SU-DHL-6 (cell line): ENCODE results near the gene TMEM229B.

Experiments
- H2AFZ ChIP-seq: fragments of 200-600 bp; sonication (generic); 2 replicates; pipeline ENCODE4 v1.6.1; 2014; ENCODE audit warnings: low read depth, mild to moderate bottlenecking, moderate library complexity, mixed read lengths, antibody characterized with exemption, low read length; ENCODE audit not compliant: severe bottlenecking
- H3F3A ChIP-seq: fragments of 200-600 bp; shearing (Covaris generic); 2 replicates; pipeline ENCODE4 v1.6.0; 2016; ENCODE audit warnings: antibody characterized with exemption, mild to moderate bottlenecking; ENCODE audit not compliant: insufficient read depth
- H3K27ac ChIP-seq: fragments of 200-600 bp; sonication (generic); 2 replicates; pipeline ENCODE4 v1.5.1; 2016; ENCODE audit warnings: low read depth, mild to moderate bottlenecking, low read length, moderate library complexity, mixed read lengths
- H3K27me3 ChIP-seq: fragments of 200-600 bp; sonication (generic), shearing (Covaris generic); 2 replicates; pipeline ENCODE4 v1.6.0; 2014; ENCODE audit warnings: mild to moderate bottlenecking, low read length
- H3K36me3 ChIP-seq: fragments of 200-600 bp; sonication (generic); 2 replicates; pipeline ENCODE4 v1.6.1; 2014; ENCODE audit warnings: mild to moderate bottlenecking, low read length, mixed read lengths
- H3K4me2 ChIP-seq: fragments of 300-600, 200-600 bp; shearing (Covaris generic), sonication (generic); 2 replicates; pipeline ENCODE4 v1.6.0; 2014; ENCODE audit warnings: low read length, low read depth, mild to moderate bottlenecking; ENCODE audit not compliant: poor library complexity, severe bottlenecking
- H3K4me3 ChIP-seq: fragments of 200-600 bp; sonication (generic); 2 replicates; pipeline ENCODE4 v1.5.1; 2014; ENCODE audit warnings: antibody characterized with exemption, low read length, mild to moderate bottlenecking, mixed read lengths; ENCODE audit not compliant: insufficient read depth, poor library complexity, severe bottlenecking
- H3K79me2 ChIP-seq: fragments of 200-600 bp; sonication (generic); 2 replicates; pipeline ENCODE4 v1.6.1; 2014; ENCODE audit warnings: mild to moderate bottlenecking, low read length, moderate library complexity; ENCODE audit not compliant: insufficient read depth
- H3K9ac ChIP-seq: fragments of 200-600 bp; sonication (generic); 2 replicates; pipeline ENCODE4 v1.7.0; 2014; ENCODE audit warnings: mild to moderate bottlenecking, low read length
- H3K9me2 ChIP-seq: fragments of 200-600 bp; sonication (generic); replicated peaks from 2 replicates; pipeline ENCODE4 v1.6.1; 2014; ENCODE audit warnings: low read length; ENCODE audit not compliant: insufficient read depth
- H3K9me3 ChIP-seq: fragments of 200-600 bp; sonication (generic); 2 replicates; pipeline ENCODE4 v1.6.1; 2014; ENCODE audit warnings: low read length, mixed read lengths; ENCODE audit not compliant: insufficient read depth
- H4K20me1 ChIP-seq: fragments of 200-600 bp; sonication (generic); 2 replicates; pipeline ENCODE4 v1.6.1; 2014; ENCODE audit warnings: low read depth, mild to moderate bottlenecking, antibody characterized with exemption, low read length, moderate library complexity, mixed read lengths
- EZH2phosphoT487 ChIP-seq: fragments of 200-600 bp; sonication (generic), shearing (Covaris generic); conservative IDR thresholded peaks from 2 replicates; pipeline ENCODE4 v1.6.1; 2018; ENCODE audit warnings: mild to moderate bottlenecking, antibody characterized with exemption, low read length, moderate library complexity, mixed read lengths
- TF ChIP-seq, protein P1 (sequence below): fragments of 200-600 bp; sonication (generic); IDR thresholded peaks from one replicate; pipeline ENCODE4 v1.5.1; 2017; ENCODE audit warnings: antibody characterized with exemption, mild to moderate bottlenecking, low read length, moderate library complexity; ENCODE audit not compliant: insufficient read depth, poor library complexity, severe bottlenecking

TMEM229B gene

GRCh38 chr14:67472726-67473125, 15.8 kb downstream of the TMEM229B start:
- no peak overlapping the region for H3K4me3 ChIP-seq
- H3K9ac ChIP-seq, result no peak overlapping the region

GRCh38 chr14:67469954-67470353, 18.6 kb downstream of the TMEM229B start:
- no peak overlapping the region for H2AFZ ChIP-seq
- no peaks in the 10 kb centered on the region for H3K9me2 ChIP-seq
- no peaks in the 10 kb centered on the region for H3K27me3 ChIP-seq
- H3K9ac ChIP-seq, result no peak overlapping the region
- H3K27ac ChIP-seq, result no peak overlapping the region
- no peaks in the 10 kb centered on the region for H3K79me2 ChIP-seq
- no peaks in the 10 kb centered on the region for H3K9me3 ChIP-seq
- no peaks in the 10 kb centered on the region for H4K20me1 ChIP-seq
- TF ChIP-seq, protein P1, sequence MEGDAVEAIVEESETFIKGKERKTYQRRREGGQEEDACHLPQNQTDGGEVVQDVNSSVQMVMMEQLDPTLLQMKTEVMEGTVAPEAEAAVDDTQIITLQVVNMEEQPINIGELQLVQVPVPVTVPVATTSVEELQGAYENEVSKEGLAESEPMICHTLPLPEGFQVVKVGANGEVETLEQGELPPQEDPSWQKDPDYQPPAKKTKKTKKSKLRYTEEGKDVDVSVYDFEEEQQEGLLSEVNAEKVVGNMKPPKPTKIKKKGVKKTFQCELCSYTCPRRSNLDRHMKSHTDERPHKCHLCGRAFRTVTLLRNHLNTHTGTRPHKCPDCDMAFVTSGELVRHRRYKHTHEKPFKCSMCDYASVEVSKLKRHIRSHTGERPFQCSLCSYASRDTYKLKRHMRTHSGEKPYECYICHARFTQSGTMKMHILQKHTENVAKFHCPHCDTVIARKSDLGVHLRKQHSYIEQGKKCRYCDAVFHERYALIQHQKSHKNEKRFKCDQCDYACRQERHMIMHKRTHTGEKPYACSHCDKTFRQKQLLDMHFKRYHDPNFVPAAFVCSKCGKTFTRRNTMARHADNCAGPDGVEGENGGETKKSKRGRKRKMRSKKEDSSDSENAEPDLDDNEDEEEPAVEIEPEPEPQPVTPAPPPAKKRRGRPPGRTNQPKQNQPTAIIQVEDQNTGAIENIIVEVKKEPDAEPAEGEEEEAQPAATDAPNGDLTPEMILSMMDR, result no peak
- no peak for TF ChIP-seq EZH2phosphoT487
- H3K4me3 ChIP-seq, result no peak overlapping the region
- H3K36me3 ChIP-seq, result no peaks in the 10 kb centered on the region
- H3K4me2 ChIP-seq, result no peak overlapping the region
- H3F3A ChIP-seq, result no peaks in the 10 kb centered on the region

More at GRCh38 chr14:67472726-67473125, 15.8 kb downstream of the TMEM229B start:
- H3K27ac ChIP-seq, result no peak overlapping the region
- no peak overlapping the region for H3K4me2 ChIP-seq
- no peaks in the 10 kb centered on the region for H3K27me3 ChIP-seq
- no peaks in the 10 kb centered on the region for H3K9me3 ChIP-seq
- H3K36me3 ChIP-seq, result no peaks in the 10 kb centered on the region
- no peak overlapping the region for H2AFZ ChIP-seq
- TF ChIP-seq, protein P1, result no peak
- no peak for TF ChIP-seq EZH2phosphoT487
- no peaks in the 10 kb centered on the region for H3K9me2 ChIP-seq
- H3K79me2 ChIP-seq, result no peaks in the 10 kb centered on the region
- H3F3A ChIP-seq, result no peaks in the 10 kb centered on the region
- H4K20me1 ChIP-seq, result no peaks in the 10 kb centered on the region

GRCh38 chr14:67468378-67468730, 20.2 kb downstream of the TMEM229B start:
- Histone ChIP-seq H3K9ac (no peak overlapping the region), H3K4me2 (no peak overlapping the region), H3K9me2 (no peaks in the 10 kb centered on the region), H2AFZ (no peak overlapping the region), H3K36me3 (no peaks in the 10 kb centered on the region), H3K27me3 (no peaks in the 10 kb centered on the region), H3K27ac (no peak overlapping the region), H3K79me2 (no peaks in the 10 kb centered on the region), H3K9me3 (no peaks in the 10 kb centered on the region), H4K20me1 (no peaks in the 10 kb centered on the region), H3F3A (no peaks in the 10 kb centered on the region), H3K4me3 (no peak overlapping the region)
- TF ChIP-seq, protein P1, result no peak
- no peak for TF ChIP-seq EZH2phosphoT487
